Psoas muscle (tissue), 8 donors: ENCODE data around the gene UNCX. TPM values are rescaled to one million over a fixed set of nuclear protein-coding genes. Genes with fewer than 3 reads are reported as not detected.

Experiments used
- ATAC-seq, 4 donors: fragments of 200-7000 bp; cut with Tn5 transposase; one replicate each; pipeline ENCODE4 v1.9.1; 2020; ENCODE audit warnings: moderate library complexity in 3 of 4, mild to moderate bottlenecking in 2 of 4
- DNase-seq, 2 donors: peaks; one replicate each; pipeline ENCODE4 v3.0.0-alpha.2; 2020
- H3K27ac ChIP-seq: fragments of 200-600 bp; one replicate; pipeline ENCODE4 v1.8.0; 2022
- H3K27me3 ChIP-seq, 3 donors: fragments of 200-600 bp in 1 of 3; one replicate each; pipeline versions ENCODE4 v1.6.1 to v1.8.0; 2013 to 2022; ENCODE audit warnings: low read length in 2 of 3, mild to moderate bottlenecking in 2 of 3, moderate library complexity in 1 of 3; ENCODE audit not compliant: insufficient read depth in 3 of 3
- H3K36me3 ChIP-seq, 2 donors: fragments of 200-600 bp in 1 of 2; one replicate each; pipeline versions ENCODE4 v1.6.1 to v1.8.0; 2013 to 2022; ENCODE audit warnings: low read depth in 1 of 2, mild to moderate bottlenecking in 1 of 2, moderate library complexity in 1 of 2; ENCODE audit not compliant: insufficient read depth in 1 of 2
- H3K4me1 ChIP-seq: fragments of 200-600 bp; one replicate; pipeline ENCODE4 v1.8.0; 2022
- H3K4me3 ChIP-seq: fragments of 200-600 bp; one replicate; pipeline ENCODE4 v1.8.0; 2022; ENCODE audit warnings: mild to moderate bottlenecking
- H3K9me3 ChIP-seq: fragments of 200-600 bp; one replicate; pipeline ENCODE4 v1.8.0; 2022
- WGBS, 3 donors: extraction: QIAGEN DNeasy Blood & Tissue Kit; methylation state at CpG; one replicate each; pipeline versions ENCODE4 v1.1.6 to v1.1.7; 2013; 5-methylcytosine and 5-hydroxymethylcytosine counted together
- intact Hi-C, 2 donors: fragments of 100-400 bp; cut with DNase I; formaldehyde crosslinking; loops; one replicate each; pipeline versions ENCODE4 v1.11.0 to v1.14.2; 2022
- polyA plus RNA-seq, 3 donors: library from polyadenylated mRNA; stranded (reverse); fragments of 200-250 nt; gene quantifications; one replicate each; pipeline ENCODE4 v1.2.3, GENCODE V29; 2013
- total RNA-seq, 4 donors: library from RNA; stranded (reverse); fragmentation: NEBNext Ultra II Directional in 2 of 4; extraction: Animal tissue kit (Norgen Biotek cat#: 25700) in 2 of 4; gene quantifications; one replicate each; pipeline versions ENCODE4 v1.2.1 to v1.2.4, GENCODE V29; 2021 to 2023
- TF ChIP-seq, protein P1 (sequence below): fragments of 200-600 bp; IDR thresholded peaks from one replicate; pipeline ENCODE4 v1.8.0; 2022; ENCODE audit warnings: antibody characterized with exemption
- donor health status: healthy with polysubstance abuse.
- donor health status: DM: no; HTN: no; CAD: no; lungs with moderate emphysema.
- donor health status: Bipolar disorder and iron deficiency.
- donor health status: healthy.
- donor health status: DM: yes; HTN: yes; CAD: no.
- donor health status: DM: no; HTN: no; CAD: no.
- donor health status: DM: no; HTN: no; CAD: no.
- donor health status: DM: yes; HTN: yes; CAD: no.

UNCX gene
- total and polyA plus RNA-seq, 7 donors: not detected

DNA sequence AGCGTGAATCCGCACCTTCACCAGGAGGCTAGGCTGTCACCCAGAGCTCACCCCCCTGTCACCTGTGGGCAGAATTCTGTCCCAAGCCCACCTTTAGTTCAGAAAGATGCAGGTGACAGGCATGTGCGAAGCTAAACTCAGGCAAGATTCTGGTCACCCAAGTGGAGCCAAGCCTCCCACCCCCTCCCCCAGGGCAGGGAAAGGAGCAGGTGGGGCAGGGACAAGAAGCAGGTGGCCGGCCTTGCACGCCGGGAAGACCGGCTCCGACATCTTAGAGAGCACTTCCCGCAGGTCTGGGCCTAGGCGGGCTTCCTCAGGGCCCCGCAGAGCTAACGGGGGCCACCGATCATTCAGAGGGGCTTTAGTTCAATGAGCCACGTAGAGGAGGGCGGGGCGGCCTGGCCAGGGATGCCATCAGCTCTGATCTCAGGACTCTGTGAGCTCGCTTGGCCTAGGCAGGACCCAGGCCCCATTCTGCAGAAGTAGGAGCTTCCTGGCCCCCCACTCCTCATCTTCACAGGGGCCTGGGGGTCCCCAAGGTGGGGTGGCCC, 19.9 kb downstream of the UNCX start:
- Histone ChIP-seq H3K9me3 (no peaks in the 10 kb centered on the region), H3K27ac (no peak overlapping the region), H3K27me3 (peaks cover 0 to 91% (median 19%) of the 10 kb centered on the region in 3 donors), H3K4me3 (no peak overlapping the region), H3K4me1 (peaks cover 6% of the 10 kb centered on the region), H3K36me3 (no peaks in the 10 kb centered on the region)
- DNase-seq (peak; percentile 4 to 26), ATAC-seq (no peak)
- intact Hi-C loops: no loop called here
- TF ChIP-seq, protein P1, sequence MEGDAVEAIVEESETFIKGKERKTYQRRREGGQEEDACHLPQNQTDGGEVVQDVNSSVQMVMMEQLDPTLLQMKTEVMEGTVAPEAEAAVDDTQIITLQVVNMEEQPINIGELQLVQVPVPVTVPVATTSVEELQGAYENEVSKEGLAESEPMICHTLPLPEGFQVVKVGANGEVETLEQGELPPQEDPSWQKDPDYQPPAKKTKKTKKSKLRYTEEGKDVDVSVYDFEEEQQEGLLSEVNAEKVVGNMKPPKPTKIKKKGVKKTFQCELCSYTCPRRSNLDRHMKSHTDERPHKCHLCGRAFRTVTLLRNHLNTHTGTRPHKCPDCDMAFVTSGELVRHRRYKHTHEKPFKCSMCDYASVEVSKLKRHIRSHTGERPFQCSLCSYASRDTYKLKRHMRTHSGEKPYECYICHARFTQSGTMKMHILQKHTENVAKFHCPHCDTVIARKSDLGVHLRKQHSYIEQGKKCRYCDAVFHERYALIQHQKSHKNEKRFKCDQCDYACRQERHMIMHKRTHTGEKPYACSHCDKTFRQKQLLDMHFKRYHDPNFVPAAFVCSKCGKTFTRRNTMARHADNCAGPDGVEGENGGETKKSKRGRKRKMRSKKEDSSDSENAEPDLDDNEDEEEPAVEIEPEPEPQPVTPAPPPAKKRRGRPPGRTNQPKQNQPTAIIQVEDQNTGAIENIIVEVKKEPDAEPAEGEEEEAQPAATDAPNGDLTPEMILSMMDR: no peak
- 75 to 79% (median 75%) methylated on average over 12 to 17 of the region's 17 CpGs for WGBS, 3 donors

DNA sequence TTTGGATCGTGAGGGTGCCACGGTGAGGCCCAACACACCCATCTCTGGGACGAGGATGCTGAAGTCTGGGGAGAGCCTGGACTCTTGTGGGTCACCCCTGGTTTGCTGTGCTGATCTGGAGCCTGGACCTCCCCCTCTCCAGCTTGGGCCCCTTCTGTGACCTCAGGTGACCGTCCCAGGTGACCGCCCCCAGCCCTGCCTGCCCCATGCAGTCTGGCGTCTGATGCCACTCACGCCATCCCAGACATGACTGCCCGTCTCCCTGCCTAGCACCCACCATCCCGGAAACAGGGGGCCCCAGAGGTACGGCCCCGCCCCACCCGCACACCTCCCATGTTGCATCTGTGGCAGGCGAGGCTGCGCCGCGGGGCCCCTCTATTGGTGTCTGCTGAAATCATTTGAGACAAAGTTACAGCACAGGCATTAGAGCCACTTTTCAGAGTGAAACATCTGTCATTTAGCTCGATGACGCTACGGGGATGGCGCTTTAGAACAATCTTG, 21.1 kb downstream of the UNCX start:
- intact Hi-C loops: no loop called here
- DNase-seq: peak in 1 of 2 donors; percentile 5
- Histone ChIP-seq H3K36me3 (no peaks in the 10 kb centered on the region), H3K4me3 (no peak overlapping the region), H3K27me3 (peaks cover 0 to 89% (median 13%) of the 10 kb centered on the region in 3 donors), H3K4me1 (no peaks in the 10 kb centered on the region), H3K27ac (no peak overlapping the region), H3K9me3 (no peaks in the 10 kb centered on the region)
- TF ChIP-seq, protein P1: no peak
- no peak for ATAC-seq
- WGBS, 3 donors: 44 to 57% (median 45%) methylated on average over 20 of the region's 20 CpGs

DNA sequence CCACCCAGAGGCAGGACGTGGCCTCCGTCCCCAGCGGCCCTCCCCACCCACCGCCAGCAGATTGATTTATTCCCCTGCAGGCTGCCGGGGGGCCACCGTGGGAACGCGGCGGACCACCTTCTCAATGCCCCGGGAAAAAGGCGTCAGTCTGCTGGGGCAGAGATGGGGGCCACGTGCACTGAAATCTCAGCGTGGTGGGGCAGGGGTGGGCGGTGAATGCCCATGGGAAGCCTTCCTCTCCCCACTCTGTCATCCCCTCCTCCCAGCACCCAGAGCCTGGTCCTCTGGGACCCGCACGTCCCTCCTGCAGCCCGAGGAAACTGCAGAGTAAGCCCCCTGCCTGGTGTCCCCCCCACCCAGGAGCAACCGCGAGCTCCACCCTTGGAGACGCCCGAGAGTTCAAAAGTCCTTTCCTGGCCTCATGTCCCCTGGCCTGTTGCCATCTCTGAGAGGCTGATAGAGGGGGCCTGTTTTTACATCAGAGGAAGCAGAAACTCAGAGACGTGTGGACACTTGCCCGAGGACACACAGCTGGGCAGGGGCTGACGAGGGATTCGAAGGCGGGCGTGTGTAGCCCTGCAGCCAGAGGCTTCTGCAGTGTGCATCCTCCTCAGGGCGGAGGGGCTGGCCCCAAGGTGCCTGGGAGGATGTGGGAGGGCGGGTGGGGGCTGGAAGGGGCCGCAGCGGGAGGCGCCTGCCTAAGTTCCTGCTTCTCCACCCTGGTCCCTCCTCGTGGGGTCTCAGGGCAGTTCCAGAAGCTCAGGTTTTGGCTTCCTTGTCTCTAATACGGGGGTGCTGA, 21.8 kb downstream of the UNCX start:
- ATAC-seq (no peak), DNase-seq (peak in 1 of 2 donors; percentile 26)
- WGBS, 3 donors: 29 to 32% (median 30%) methylated on average over 33 to 34 of the region's 34 CpGs
- no peaks in the 10 kb centered on the region for H3K36me3 ChIP-seq
- H3K4me3 ChIP-seq: no peak overlapping the region
- no peaks in the 10 kb centered on the region for H3K9me3 ChIP-seq
- H3K4me1 ChIP-seq: no peaks in the 10 kb centered on the region
- intact Hi-C loops: no loop called here
- H3K27me3 ChIP-seq: peaks cover 0 to 93% (median 11%) of the 10 kb centered on the region in 3 donors
- no peak overlapping the region for H3K27ac ChIP-seq
- TF ChIP-seq, protein P1: no peak

DNA sequence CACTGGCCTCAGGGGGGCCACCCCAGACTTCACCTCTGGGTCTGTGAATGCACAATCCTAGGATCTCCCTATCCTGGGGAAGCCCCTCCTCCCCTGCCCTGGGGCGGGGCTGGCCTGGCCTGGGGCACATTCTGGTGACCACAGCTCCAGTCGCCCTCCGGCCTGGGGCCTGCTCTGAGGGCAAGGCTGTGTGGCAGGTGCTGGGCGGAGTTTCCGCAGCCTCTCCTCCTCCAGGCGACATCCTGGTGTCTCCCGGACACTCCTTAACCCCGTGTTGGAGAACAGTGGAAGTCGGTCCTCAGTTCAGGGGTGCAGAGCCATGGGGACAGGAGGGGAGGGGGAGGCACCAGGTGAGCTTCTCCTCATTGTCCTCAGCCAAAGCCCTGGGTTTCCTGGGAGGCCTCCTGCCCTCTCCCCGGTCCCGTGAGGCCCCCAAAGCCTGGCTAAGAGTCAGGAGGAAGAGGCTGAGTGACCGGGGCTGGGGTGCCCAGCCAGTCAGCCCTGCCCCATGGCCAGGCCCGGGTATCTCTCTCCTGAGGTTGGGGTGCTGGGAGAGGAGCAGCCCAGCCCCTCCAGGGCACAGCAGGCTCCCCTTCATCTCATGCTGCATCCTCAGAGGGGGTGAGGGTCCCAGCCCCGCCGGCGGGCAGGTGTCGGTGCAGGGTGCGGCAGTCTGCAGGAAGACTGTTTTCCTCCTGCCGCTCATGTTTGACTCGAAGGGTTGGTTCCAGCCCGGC, 22.6 kb downstream of the UNCX start:
- intact Hi-C loops: no loop called here
- peak; percentile 1 to 39 for DNase-seq
- ATAC-seq: no peak
- Histone ChIP-seq H3K27me3 (peaks cover 0 to 93% (median 9%) of the 10 kb centered on the region in 3 donors), H3K4me3 (no peak overlapping the region), H3K9me3 (no peaks in the 10 kb centered on the region), H3K4me1 (no peaks in the 10 kb centered on the region), H3K36me3 (no peaks in the 10 kb centered on the region), H3K27ac (no peak overlapping the region)
- WGBS, 3 donors: 47 to 54% (median 47%) methylated on average over 18 to 21 of the region's 21 CpGs
- TF ChIP-seq, protein P1: no peak
